ENCODE data around the gene CA12.
A peak's percentile ranks its signal among the peaks of the same experiment; 100 is the strongest.
"Not testable (repeated sequence)": the region's sequence is repeated elsewhere in the genome, so short reads cannot be mapped to it uniquely, and the experiment has no call there.

The CA12 gene

DNA sequence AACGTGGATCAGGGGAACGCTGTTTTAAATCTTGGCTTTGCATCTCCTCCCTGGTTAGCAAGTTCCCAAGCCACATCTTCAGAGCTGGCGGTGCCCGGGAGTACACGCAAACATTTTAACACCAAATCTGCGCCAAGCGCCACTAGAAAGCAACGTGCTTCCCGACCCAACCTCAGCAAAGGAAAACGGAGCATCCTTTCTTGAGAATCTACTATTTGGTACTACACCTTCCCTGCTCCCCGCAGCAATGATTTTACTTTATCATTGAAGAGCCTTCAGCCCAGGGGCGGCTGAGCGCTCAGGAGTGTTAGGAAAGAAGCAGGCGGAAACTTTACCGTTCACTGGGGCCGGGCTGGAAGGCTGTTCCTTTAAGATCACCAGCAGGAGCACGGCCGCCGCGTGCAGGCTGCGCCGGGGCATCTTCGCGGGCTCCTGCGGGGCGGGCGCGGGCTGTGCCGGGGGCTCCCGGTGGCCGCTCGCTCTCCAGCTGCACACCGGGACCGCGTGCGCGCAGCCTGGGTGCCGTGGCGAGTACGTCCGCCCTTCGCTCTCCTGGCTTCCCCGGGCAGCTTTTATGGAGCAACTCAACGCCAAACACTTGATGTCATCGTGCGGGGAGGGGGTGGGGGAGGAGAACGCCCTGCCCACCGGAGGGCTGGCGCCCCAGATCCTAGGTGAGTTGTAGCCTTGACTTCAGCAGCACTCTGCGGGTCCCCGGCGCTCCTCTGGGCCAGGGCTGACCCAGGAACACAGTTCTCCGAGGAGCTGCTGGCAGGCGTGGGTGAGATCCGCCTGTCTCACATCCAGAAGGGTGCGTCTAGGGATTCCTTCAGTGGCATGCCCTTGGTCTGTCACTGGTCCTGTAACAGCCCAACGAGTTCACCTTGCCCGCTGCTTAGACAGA is at the start of gene CA12:
Gene CA12, minus strand, starts transcription at position 546 of the 904 bp plus-strand sequence. Its CDS starts 126 bp downstream, at position 420.
- no peak for DNase-seq

DNA sequence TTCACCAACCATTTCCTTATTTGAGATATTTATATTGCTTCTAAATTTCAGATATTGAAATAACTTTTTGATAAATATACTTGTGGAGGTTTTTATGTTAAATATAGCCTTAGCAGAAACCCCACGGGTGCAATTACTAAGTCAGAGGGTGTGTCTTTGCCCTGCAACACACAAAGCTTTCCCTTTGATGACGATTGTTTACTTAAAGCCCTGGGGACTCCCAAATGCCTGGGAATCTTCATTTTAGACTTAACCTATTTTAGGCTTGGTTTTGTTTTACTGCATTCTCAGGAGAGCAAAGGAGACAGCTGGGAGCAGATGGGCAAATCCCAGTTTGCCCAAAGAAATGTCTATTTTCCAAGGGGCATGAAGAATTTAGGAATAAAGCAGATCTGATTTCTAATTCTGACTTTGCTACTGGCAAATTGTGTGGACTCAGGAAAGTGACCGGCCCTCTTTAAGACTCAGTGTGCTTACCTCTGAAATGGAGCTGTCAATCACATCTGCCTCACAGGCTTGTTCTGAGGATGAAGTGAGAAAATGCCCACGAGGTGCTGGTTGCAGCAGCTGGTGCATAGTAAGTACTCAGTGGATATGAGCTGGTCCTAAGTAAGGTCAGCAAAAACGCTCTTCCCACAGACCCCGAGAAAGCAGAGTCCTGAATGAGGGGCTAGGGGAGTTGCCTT is 49.3 kb upstream of the CA12 start:
- DNase-seq, result no peak

- DNase-seq, result no peak
Measured at GRCh38 chr15:63426552-63426951, 44.9 kb upstream of the CA12 start.

DNA sequence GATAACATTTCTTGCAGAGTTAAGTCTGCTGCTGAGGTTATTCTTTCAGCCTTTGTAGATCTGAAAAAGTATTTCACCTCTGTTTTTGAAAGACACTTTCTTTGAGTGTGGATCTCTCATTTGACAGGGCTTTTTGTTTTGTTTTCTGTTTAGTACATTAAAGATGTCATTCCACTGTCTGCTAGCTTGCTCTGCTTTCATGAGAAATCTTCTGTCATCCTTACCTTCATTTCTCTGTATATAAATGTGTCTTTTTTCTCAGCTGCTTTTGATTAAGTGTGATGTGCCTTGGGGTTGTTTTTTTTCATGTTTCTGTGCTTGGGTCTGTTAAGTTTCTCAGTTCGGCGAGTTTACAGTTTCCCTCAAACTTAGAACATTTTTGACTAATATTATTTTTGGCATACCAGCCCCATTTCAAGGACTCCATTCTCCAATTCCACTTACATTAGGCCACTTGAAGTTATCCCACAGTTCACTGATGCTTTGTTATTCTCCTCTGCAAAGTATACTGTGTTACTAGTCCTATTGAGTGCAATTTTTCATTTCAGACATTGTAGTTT is 43.9 kb upstream of the CA12 start:
- DNase-seq, result no peak

DNA sequence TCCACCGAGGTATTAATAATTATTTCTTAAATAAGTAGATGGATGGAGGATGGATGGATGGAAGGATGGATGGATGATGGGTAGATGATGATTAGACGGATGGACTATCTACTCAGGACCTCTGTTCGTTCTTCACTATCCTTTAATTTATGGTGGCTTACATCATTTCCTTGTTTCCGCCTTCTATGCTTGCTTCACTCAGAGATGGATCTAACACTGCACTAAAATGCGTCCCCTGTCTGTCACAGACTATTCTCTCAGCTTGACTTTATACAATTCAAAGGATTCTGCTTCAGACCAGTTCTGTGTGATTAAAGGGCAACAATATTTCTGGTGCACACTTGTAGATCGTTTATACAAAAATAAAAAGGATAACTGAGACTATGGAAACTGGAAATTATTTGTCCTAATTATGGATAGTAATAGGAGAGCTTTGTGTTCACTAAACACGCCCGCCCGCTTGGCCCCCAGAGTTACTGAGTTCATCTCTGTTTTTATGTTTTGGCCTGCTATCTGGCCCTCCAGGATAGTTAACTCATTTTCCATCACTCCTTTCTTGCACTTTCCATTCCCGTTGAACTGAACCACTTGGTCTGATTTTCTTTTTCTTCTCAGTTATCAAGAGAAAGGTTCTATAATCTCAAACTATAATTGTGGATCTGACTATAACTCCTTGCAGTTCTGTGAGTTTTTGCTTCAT is 41.4 kb upstream of the CA12 start:
- no peak for DNase-seq

DNA sequence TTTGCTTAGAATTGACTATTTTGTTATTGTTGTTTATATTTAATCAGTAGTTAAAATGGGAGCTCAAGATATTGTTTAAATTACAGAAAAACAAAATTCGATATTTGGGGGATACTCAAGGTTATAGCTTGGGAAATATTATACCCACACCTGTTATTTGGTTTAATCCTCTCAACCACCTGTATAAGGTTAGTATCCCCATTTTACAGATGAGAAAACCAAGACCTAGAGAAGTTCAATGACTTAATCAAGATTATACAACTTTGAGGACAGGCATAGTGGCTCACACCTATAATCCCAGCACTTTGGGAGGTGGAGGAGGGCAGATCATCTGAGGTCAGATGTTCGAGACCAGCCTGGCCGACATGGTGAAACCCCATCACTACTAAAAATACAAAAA is 39.8 kb upstream of the CA12 start:
- no peak for DNase-seq

DNA sequence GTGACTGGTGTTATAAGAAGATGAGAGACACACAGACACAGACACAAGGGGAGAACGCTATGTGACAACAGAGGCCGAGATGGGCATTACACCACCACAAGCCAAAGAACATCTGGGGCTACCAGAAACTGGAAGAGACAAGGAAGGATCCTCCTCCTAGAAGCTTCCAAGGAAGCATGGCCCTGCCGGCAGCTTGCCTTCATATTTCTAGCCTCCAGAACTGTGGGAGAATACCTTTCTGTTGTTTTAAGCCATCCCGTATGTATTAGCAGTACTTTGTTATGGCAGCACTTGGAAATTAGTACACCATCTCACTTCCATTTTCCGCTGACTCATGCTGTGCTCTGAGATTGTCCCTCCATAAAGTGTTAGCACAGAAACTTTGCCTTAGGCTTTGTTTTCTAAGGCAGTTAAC is 38.7 kb upstream of the CA12 start:
- DNase-seq, result no peak

- DNase-seq, result no peak
Measured at GRCh38 chr15:63418811-63419210, 37.2 kb upstream of the CA12 start.

GRCh38 chr15:63417721-63418120 is 36.1 kb upstream of the CA12 start:
- DNase-seq, result no peak

DNA sequence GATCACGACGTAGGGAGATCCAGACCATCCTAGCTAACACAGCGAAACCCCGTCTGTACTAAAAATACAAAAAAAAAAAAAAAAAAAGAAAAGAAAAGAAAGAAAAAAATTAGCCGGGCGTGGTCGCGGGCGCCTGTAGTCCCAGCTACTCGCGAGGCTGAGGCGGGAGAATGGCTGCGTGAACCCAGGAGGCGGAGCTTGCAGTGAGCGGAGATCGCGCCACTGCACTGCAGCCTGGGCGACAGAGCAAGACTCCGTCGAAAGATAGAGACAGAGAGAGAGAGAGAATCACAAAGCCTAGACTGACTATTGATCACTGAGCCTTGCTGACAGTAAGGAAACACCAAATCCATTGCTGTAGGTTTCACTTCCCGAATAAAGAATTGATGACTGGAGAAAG is 35.6 kb upstream of the CA12 start:
- DNase-seq, result not testable (repeated sequence)

DNA sequence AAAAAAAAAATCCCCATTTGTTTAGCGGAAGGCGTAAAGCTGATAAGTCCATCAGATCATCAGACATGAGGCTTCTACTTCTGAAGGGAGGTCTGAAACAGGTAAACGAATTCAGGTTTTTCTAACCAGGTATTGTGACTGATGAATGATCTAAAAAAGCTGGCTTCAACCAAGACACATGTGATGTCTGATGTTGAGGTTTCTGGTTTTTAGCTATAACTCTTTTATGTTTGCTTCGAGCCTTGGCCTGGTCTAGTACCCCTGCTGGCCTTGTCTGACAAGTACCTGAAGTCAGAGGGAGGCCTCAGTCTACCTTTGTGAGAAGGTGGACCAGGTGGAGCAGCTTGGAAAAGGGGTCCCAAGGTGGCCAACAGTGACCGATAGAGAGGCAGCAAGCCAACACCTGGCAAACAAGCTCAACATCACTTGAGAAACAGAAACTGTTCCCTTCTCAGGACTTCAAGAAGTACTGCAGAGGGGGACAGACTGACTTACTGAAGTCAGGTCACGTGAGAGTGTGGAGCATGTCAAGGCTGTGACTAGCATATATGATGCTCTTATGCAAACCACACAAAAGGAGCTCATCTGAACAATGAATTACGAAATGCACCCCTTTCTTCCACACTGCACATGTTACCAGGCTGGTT is 33.0 kb upstream of the CA12 start:
- no peak for DNase-seq

- DNase-seq, result no peak
Measured at GRCh38 chr15:63412551-63412950, 30.9 kb upstream of the CA12 start.

- DNase-seq, result no peak
Measured at GRCh38 chr15:63411866-63412265, 30.2 kb upstream of the CA12 start.

GRCh38 chr15:63409179-63409578 is 27.5 kb upstream of the CA12 start:
- no peak for DNase-seq

GRCh38 chr15:63408524-63408923 is 26.9 kb upstream of the CA12 start:
- no peak for DNase-seq

GRCh38 chr15:63407612-63408011 is 26.0 kb upstream of the CA12 start:
- no peak for DNase-seq

GRCh38 chr15:63405683-63406390 is 24.2 kb upstream of the CA12 start:
- no peak for DNase-seq

DNA sequence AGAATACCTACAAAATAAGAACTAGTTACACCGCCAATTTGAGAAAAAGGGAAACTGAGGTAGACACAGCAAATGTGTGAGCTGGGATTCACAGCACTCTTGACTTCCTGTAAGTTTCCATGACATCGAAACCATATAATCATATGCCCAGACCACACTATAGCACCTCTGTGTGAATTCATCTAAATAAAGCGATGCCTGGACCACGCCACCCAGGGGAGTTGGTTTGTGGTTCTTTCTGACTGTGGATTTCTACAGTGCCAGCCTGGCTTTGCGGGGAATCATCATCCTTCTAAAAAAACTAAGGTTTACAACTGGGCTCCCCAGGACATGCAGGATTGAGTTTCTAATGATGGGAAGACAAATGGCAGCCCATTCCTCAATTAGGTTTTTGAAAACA is 23.5 kb upstream of the CA12 start:
- DNase-seq, result no peak

- peak in 1 of 2 experiments; percentile 19 for DNase-seq
Measured at GRCh38 chr15:63403254-63403945, 21.8 kb upstream of the CA12 start.

DNA sequence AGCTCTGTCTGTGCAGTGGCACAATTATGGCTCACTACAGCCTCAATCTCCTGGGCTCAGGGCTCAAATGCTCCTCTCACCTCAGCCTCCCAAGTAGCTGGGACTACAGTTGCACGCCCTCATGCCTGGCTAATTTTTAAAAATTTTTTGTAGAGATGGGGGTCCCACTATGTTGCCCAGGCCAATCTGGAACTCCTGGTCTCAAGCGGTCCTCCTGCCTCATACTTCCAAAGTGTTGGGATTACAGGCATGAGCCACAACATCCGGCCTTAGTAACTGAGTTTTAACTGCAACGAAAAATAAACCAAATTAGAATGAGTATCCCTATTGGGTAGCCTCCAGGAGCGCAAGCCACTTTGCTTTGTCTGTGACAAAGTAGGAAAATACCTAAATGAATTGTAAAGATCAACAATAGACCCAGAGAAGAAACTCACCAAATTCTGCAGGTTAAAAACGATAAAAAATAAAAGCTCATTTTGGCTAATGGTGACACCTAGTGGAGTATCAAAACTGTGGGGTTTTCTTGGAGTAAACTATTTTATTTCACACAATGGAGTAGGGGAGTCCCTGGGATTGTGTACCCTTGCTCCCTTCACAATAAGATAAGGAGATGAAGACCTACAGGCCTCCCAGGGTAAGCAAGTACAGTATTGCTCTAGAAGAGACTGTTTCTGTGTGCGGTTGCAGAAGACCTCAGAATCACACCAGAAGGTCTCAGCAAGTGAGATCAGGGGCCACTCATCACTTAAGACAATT is 21.0 kb upstream of the CA12 start:
- DNase-seq, result peak in 1 of 2 experiments; percentile 56

Data from SW 1271 (cell line).